Thyroid gland (tissue), 4 donors: ENCODE results near the gene CCDC51.

Experiments used
- CTCF ChIP-seq, 6 experiments: fragments of 200-600 bp in 3 of 6; fragments of 450-650 bp in 3 of 6; sonication (generic) in 3 of 6; IDR thresholded peaks; one replicate each; pipeline ENCODE4 v1.5.1; 2016 to 2019; ENCODE audit warnings: antibody characterized with exemption in 6 of 6, mild to moderate bottlenecking in 2 of 6, inconsistent platforms in 1 of 6, moderate library complexity in 1 of 6
- POLR2A ChIP-seq, 2 donors: fragments of 450-650 bp; IDR thresholded peaks; one replicate each; pipeline ENCODE4 v1.6.1; 2017; ENCODE audit warnings: antibody characterized with exemption in 2 of 2, mild to moderate bottlenecking in 2 of 2, moderate library complexity in 1 of 2

GRCh38 chr3:48411041-48411588 lies 28.8 kb downstream of the CCDC51 start:
- TF ChIP-seq CTCF (IDR thresholded peaks at IDR 0.05) (no peak), POLR2A (IDR thresholded peaks at IDR 0.05) (no peak)
